GM18861 (cell line): ENCODE measurements around the gene THBD.

ENCODE experiments used
- ATAC-seq: cut with Tn5 transposase; IDR thresholded peaks from one replicate; pipeline ENCODE4 v1.9.1; 2021; ENCODE audit not compliant: unreplicated experiment

Gene THBD

GRCh38 chr20:23013429-23013828 lies 36.0 kb downstream of the THBD start:
- ATAC-seq: no peak

GRCh38 chr20:23011008-23011721 lies 38.3 kb downstream of the THBD start:
- ATAC-seq: no peak

- ATAC-seq: no peak
Observed at GRCh38 chr20:23010096-23010495, 39.4 kb downstream of the THBD start.

GRCh38 chr20:23009636-23010035 lies 39.8 kb downstream of the THBD start:
- no peak for ATAC-seq

GRCh38 chr20:23008667-23009066 lies 40.8 kb downstream of the THBD start:
- ATAC-seq: no peak

GRCh38 chr20:23007886-23008655 lies 41.4 kb downstream of the THBD start:
- ATAC-seq: no peak

- ATAC-seq: no peak
Observed at GRCh38 chr20:23007462-23007861, 42.0 kb downstream of the THBD start.

GRCh38 chr20:23005776-23006175 lies 43.7 kb downstream of the THBD start:
- ATAC-seq: no peak

- ATAC-seq: no peak
Observed at GRCh38 chr20:23003881-23004460, 45.5 kb downstream of the THBD start.

- no peak for ATAC-seq
Observed at GRCh38 chr20:23003077-23003635, 46.3 kb downstream of the THBD start.

GRCh38 chr20:23002276-23002675 lies 47.2 kb downstream of the THBD start:
- ATAC-seq: no peak

GRCh38 chr20:23000232-23000947 lies 49.1 kb downstream of the THBD start:
- no peak for ATAC-seq

- no peak for ATAC-seq
Observed at GRCh38 chr20:22999756-23000155, 49.7 kb downstream of the THBD start.

GRCh38 chr20:22998476-22998875 lies 51.0 kb downstream of the THBD start:
- ATAC-seq: no peak

- no peak for ATAC-seq
Observed at GRCh38 chr20:22995923-22996322, 53.5 kb downstream of the THBD start.
